Measurements from ENCODE around the gene SLC7A1.

The SLC7A1 gene

DNA sequence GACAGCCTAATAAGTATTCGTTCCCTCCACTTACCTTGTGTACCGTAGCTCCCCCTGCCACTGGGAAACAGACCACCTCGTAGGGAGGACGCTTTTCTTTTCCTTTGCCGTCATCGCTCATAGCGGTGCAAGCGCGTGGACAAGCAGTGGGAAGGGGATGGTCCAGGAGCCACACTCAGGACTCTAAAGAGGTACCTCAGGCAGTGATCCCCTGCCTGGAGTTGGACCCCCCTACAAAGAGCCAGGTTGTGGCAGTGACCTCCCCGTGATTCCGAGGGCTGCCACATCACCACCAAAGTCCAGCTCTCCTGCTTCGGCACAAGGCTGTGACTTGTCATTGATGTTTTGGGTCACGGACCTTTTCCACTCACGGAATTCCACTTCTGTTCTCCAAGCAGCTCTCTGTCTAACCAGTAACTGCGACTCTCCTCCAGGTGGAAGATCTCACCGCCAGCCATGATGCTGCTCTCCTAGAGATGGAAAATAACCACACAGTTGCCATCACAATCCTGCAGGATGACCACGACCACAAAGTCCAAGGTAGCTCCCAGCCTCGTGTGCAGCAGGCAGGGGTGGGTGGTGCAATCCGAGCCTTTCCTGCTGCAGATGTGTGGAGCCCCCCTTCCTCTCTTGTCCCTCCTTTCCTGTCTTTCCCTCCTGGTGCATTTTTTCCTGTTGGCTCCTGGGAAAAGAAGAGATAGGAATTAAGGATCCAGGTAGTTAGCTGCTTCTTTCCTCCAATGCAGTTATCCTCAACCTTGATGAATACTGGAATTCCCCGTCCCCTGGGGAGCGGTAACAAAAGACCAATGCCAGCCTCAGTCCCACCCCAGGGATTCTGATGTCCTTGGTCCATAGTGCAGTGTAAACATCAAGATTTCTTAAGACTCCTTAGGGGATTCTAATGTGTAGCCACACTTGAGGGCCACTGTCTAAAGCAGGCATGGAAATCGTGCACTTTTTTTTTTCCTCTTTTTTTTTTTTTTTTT, 107.7 kb downstream of the SLC7A1 start:
- no peak for DNase-seq (ENCODE audit: low read depth)

DNA sequence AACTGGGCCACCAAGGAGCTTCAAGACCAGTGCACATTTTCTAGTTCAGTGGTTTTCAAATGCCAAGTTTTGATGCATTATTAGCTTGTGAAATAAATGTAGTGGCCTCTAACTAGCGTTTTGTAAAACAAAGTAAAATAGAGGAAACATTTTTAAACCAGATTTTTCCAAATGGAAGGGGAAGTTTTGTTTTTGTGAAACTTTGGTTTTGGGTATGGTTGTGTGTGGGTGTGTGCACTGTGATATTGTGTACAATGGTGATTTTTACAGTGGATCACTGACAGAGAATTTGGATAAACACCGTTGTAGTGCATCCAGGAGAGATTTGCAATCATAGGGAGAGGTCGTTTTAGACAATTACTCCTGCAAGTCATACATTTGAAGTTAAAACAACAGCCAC, 108.9 kb downstream of the SLC7A1 start:
- DNase-seq (ENCODE audit: low read depth): no peak

GRCh38 chr13:29484796-29485195, 110.7 kb downstream of the SLC7A1 start:
- no peak for DNase-seq (ENCODE audit: low read depth)

- no peak for DNase-seq (ENCODE audit: low read depth)
Measured at GRCh38 chr13:29484236-29484635, 111.3 kb downstream of the SLC7A1 start.

DNA sequence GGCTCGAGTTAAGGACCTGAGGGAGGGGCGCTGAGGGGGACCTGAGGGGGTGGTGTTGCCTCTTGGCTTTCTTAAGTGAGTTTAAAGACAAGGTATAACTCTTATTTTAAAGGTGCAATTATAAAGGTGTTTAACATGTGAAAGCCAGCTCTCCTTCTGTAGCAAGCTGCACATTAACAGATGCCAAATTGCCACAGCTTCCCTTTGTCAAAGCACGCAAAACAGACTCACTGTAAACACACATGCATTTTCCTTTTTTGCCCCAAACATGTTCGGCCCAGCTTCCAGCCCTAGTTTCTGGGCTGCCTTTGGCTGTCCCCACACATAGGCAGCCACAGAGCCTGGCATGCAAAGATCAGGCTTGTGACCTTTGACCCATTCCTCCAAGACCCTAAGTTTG, 111.9 kb downstream of the SLC7A1 start:
- DNase-seq (ENCODE audit: low read depth): no peak

GRCh38 chr13:29483211-29483610, 112.3 kb downstream of the SLC7A1 start:
- DNase-seq (ENCODE audit: low read depth): no peak

- DNase-seq (ENCODE audit: low read depth): no peak
Measured at GRCh38 chr13:29482504-29482903, 113.0 kb downstream of the SLC7A1 start.

DNA sequence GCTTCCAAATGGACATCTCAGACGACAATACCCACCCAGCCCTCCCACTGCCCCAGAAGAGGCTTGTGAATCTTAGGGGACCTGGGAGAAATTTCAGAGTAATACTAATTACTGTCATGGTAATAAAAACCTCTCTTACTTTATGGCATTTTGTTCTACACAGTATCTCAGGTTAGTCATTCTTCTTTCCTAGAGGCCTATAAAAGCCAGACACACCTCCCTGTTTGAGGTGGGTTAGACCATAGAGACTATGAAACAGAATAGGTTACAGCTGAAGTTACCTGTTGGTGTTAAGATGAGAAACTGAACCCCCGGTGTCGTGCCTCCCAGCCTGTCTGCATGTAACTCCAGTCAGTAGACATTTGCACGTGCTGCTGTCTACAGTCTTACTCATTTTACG, 113.9 kb downstream of the SLC7A1 start:
- DNase-seq (ENCODE audit: low read depth): no peak

GRCh38 chr13:29480893-29481525, 114.5 kb downstream of the SLC7A1 start:
- no peak for DNase-seq (ENCODE audit: low read depth)

GRCh38 chr13:29479716-29480492, 115.6 kb downstream of the SLC7A1 start:
- no peak for DNase-seq (ENCODE audit: low read depth)

- no peak for DNase-seq (ENCODE audit: low read depth)
Measured at GRCh38 chr13:29476046-29476445, 119.4 kb downstream of the SLC7A1 start.

DNA sequence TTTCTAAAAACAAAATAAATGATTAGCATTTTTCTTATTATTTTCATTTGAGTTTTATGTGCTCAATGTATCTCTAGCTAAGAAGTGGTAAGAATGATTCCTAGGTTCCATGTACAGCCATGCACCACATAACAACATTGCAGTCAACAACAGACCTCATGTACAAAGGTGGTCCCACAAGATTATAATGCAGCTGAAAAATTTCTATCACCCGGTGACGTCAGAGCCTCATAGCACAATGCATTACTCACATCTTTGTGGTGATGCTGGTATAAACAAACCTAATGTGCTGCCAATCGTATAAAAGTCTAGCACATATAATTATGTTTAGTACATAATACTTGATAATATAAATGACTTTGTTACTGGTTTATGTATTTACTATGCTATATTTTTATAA, 120.5 kb downstream of the SLC7A1 start:
- no peak for DNase-seq (ENCODE audit: low read depth)

DNA sequence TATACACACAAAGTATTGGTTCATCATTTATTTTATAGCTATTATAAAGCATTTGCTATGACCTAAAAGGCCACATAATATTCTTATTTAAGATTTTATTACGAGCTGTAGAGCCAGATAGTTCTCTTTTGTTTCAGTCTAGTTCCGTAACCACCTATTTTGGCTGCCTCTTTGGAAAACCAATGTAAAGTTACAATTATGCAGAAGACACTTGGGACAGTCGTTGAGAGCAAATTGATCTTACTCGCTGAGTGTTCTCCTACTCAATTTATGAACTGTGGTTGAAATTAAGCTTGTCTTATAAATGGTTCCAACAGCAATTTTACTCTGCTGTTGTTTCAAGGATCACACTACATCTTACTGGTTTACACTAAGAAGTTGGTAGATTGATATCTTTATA, 122.3 kb downstream of the SLC7A1 start:
- no peak for DNase-seq (ENCODE audit: low read depth)

DNA sequence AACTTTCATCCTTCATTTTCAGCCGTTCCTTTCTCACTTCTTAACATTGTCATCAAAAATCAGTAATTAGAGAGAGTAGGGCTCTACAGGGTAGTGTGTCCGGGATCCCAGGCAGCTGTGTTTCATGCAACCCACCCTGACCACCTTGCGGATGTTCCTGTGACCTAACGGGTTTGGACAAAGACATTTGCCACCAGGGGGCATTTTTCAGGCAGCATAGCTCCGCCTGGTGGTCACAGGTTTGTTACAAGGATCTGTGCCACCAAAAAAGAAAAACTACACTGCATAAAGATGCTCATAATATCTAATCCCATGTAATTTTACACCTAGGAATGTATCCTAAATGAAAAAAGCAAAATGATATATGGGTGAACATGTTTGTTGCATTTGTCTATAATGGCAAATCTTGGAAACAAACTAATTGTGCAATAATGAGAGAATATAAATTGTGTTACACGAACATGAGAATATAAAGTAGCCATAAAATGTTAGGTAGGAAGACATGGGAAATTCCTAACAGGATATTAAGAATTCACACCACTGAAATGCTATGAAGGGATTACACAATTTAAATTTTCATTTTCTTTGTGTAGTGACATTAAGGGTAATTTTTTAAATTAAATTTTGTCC, 123.0 kb downstream of the SLC7A1 start:
- DNase-seq (ENCODE audit: low read depth): no peak

- no peak for DNase-seq (ENCODE audit: low read depth)
Measured at GRCh38 chr13:29471551-29471950, 123.9 kb downstream of the SLC7A1 start.

DNA sequence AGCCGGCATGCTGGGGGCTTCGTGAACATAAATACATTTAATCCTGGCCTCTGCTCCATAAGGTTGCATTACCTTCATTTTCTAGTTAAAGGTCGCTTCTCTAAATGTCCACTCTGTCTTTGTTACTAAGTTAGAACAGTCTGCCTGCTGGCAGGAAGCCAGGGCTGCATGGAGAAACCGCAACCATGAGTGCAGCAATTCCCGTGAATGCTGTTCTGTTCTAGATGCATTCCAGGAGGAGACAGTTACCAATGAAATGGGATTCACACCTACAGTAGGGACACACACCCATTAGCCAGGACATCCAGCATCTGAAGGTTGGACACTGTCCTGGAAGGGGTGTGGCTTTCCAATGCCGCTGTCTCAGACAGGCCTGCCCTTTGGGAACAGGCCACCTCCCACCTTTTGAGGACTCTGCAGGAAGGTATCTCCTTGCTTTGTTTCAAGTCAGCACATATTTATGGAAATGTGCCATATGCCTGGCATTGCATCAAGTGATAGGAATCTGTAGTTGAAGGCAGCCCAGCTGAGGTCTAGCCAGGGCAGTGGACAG, 129.7 kb downstream of the SLC7A1 start:
- no peak for DNase-seq (ENCODE audit: low read depth)

- no peak for DNase-seq (ENCODE audit: low read depth)
Measured at GRCh38 chr13:29464105-29464679, 131.3 kb downstream of the SLC7A1 start.

GRCh38 chr13:29459813-29460355, 135.6 kb downstream of the SLC7A1 start:
- no peak for DNase-seq (ENCODE audit: low read depth)

All from GM04504 (cell line).